H9 (cell line): ENCODE results near the gene CSNK2A2. TPM values are rescaled to one million over a fixed set of nuclear protein-coding genes. Genes with fewer than 3 reads are reported as not detected.
A peak's percentile ranks its signal among the peaks of the same experiment; 100 is the strongest.

Source experiments
- DNase-seq: peaks from one replicate; pipeline ENCODE4 v3.0.0-alpha.2; 2017
- H2AFZ ChIP-seq: one replicate; pipeline ENCODE4 v1.6.1; 2013; ENCODE audit warnings: mild to moderate bottlenecking, low read length, control low read depth, moderate library complexity
- H2AK5ac ChIP-seq: 2 replicates; pipeline ENCODE4 v1.6.1; 2013; ENCODE audit warnings: low read length, control low read depth, mixed read lengths; ENCODE audit not compliant: insufficient read length
- H2BK120ac ChIP-seq: one replicate; pipeline ENCODE4 v1.6.1; 2013; ENCODE audit warnings: low read depth, mild to moderate bottlenecking, low read length, control low read depth, inconsistent platforms; ENCODE audit not compliant: poor library complexity, severe bottlenecking
- H2BK12ac ChIP-seq: 2 replicates; pipeline ENCODE4 v1.6.1; 2013; ENCODE audit warnings: low read length, control low read depth, mixed read lengths, low read depth; ENCODE audit not compliant: insufficient read length
- H2BK15ac ChIP-seq: 2 replicates; pipeline ENCODE4 v1.6.1; 2013; ENCODE audit warnings: low read depth, low read length, control low read depth
- H2BK20ac ChIP-seq: one replicate; pipeline ENCODE4 v1.6.1; 2013; ENCODE audit warnings: low read depth, mild to moderate bottlenecking, low read length, control low read depth, inconsistent platforms; ENCODE audit not compliant: poor library complexity, severe bottlenecking
- H2BK5ac ChIP-seq: 2 replicates; pipeline ENCODE4 v1.6.1; 2013; ENCODE audit warnings: low read length, control low read depth, mixed read lengths; ENCODE audit not compliant: insufficient read length
- H3K14ac ChIP-seq: 2 replicates; pipeline ENCODE4 v1.6.1; 2013; ENCODE audit warnings: low read length, control low read depth; ENCODE audit not compliant: insufficient read depth
- H3K18ac ChIP-seq: 2 replicates; pipeline ENCODE4 v1.6.1; 2013; ENCODE audit warnings: low read depth, mild to moderate bottlenecking, mixed read lengths, low read length, control low read depth; ENCODE audit not compliant: insufficient read length
- H3K23ac ChIP-seq: 2 replicates; pipeline ENCODE4 v1.6.1; 2013; ENCODE audit warnings: low read length, control low read depth, mixed read lengths, low read depth; ENCODE audit not compliant: insufficient read length
- H3K23me2 ChIP-seq: 2 replicates; pipeline ENCODE4 v1.6.1; 2013; ENCODE audit warnings: low read depth, mild to moderate bottlenecking, mixed read lengths, low read length, control low read depth; ENCODE audit not compliant: insufficient read length, poor library complexity, severe bottlenecking
- H3K27ac ChIP-seq: 2 replicates; pipeline ENCODE4 v1.5.1; 2013; ENCODE audit warnings: low read length, control low read depth, mixed read lengths, low read depth; ENCODE audit not compliant: insufficient read length
- H3K27me3 ChIP-seq: 2 replicates; pipeline ENCODE4 v1.6.1; 2013; ENCODE audit warnings: low read length, control low read depth, inconsistent platforms; ENCODE audit not compliant: insufficient read depth
- H3K4ac ChIP-seq: 2 replicates; pipeline ENCODE4 v1.6.1; 2013; ENCODE audit warnings: low read depth, mild to moderate bottlenecking, control low read depth, inconsistent platforms, low read length, moderate library complexity
- H3K4me1 ChIP-seq: 2 replicates; pipeline ENCODE4 v1.6.1; 2013; ENCODE audit warnings: low read length, control low read depth, inconsistent platforms; ENCODE audit not compliant: insufficient read depth
- H3K4me2 ChIP-seq: 2 replicates; pipeline ENCODE4 v1.6.1; 2013; ENCODE audit warnings: low read length, control low read depth, mixed read lengths; ENCODE audit not compliant: insufficient read length, insufficient read depth
- H3K56ac ChIP-seq: 2 replicates; pipeline ENCODE4 v1.6.1; 2013; ENCODE audit warnings: low read depth, mild to moderate bottlenecking, mixed read lengths, low read length, control low read depth; ENCODE audit not compliant: insufficient read length
- H3K79me1 ChIP-seq: 2 replicates; pipeline ENCODE4 v1.6.1; 2013; ENCODE audit warnings: low read depth, mild to moderate bottlenecking, moderate library complexity, low read length, control low read depth, inconsistent platforms; ENCODE audit not compliant: insufficient read depth, poor library complexity, severe bottlenecking
- H3K79me2 ChIP-seq: 2 replicates; pipeline ENCODE4 v1.6.1; 2013; ENCODE audit warnings: low read length, control low read depth, inconsistent platforms; ENCODE audit not compliant: insufficient read depth
- H3K9ac ChIP-seq: 2 replicates; pipeline ENCODE4 v1.6.1; 2013; ENCODE audit warnings: low read length, control low read depth, mixed read lengths; ENCODE audit not compliant: insufficient read length; ENCODE audit errors: extremely low read depth
- H3K9me3 ChIP-seq: one replicate; pipeline ENCODE4 v1.6.1; 2013; ENCODE audit warnings: low read depth, low read length, inconsistent platforms; ENCODE audit not compliant: control insufficient read depth
- H3T11ph ChIP-seq: one replicate; pipeline ENCODE4 v1.6.1; 2013; ENCODE audit warnings: mild to moderate bottlenecking, low read length, control low read depth, inconsistent platforms
- H4K20me1 ChIP-seq: one replicate; pipeline ENCODE4 v1.6.1; 2013; ENCODE audit not compliant: control insufficient read depth, insufficient read length, insufficient read depth
- H4K5ac ChIP-seq: 2 replicates; pipeline ENCODE4 v1.6.1; 2013; ENCODE audit warnings: low read depth, mild to moderate bottlenecking, mixed read lengths, low read length, control low read depth; ENCODE audit not compliant: insufficient read length
- H4K8ac ChIP-seq: replicated peaks from 2 replicates; pipeline ENCODE4 v1.6.1; 2013; ENCODE audit warnings: low read length, control low read depth, mixed read lengths, low read depth; ENCODE audit not compliant: insufficient read length
- H4K91ac ChIP-seq: 2 replicates; pipeline ENCODE4 v1.6.1; 2013; ENCODE audit warnings: low read depth, mild to moderate bottlenecking, moderate library complexity, mixed read lengths, low read length, control low read depth; ENCODE audit not compliant: insufficient read length
- H3K27ac Mint-ChIP-seq, 3 experiments: 2 replicates in 2 of 3; 3 replicates in 1 of 3; pipeline ENCODE4 v1.8.0; 2020 to 2021; ENCODE audit warnings: mixed read lengths in 3 of 3, mild to moderate bottlenecking in 1 of 3, moderate library complexity in 1 of 3
- H3K27me3 Mint-ChIP-seq: 2 replicates; pipeline ENCODE4 v1.8.0; 2021; ENCODE audit warnings: low read depth, mild to moderate bottlenecking, moderate library complexity, mixed read lengths
- H3K36me3 Mint-ChIP-seq, 3 experiments: 2 replicates in 2 of 3; 3 replicates in 1 of 3; pipeline ENCODE4 v1.8.0; 2020 to 2021; ENCODE audit warnings: low read depth in 3 of 3, mixed read lengths in 3 of 3; ENCODE audit not compliant: insufficient read depth in 1 of 3
- H3K4me1 Mint-ChIP-seq, 2 experiments: 2 replicates each; pipeline ENCODE4 v1.8.0; 2020; ENCODE audit warnings: mixed read lengths in 2 of 2
- H3K4me3 Mint-ChIP-seq, 2 experiments: 2 replicates in 1 of 2; 3 replicates in 1 of 2; pipeline ENCODE4 v1.8.0; 2020 to 2021; ENCODE audit warnings: mild to moderate bottlenecking in 2 of 2, mixed read lengths in 2 of 2, moderate library complexity in 1 of 2
- H3K9me3 Mint-ChIP-seq, 2 experiments: 2 replicates in 1 of 2; 3 replicates in 1 of 2; pipeline ENCODE4 v1.8.0; 2020; ENCODE audit warnings: mild to moderate bottlenecking in 2 of 2, mixed read lengths in 2 of 2, moderate library complexity in 1 of 2
- WGBS: extraction: QIAGEN DNeasy Blood & Tissue Kit; methylation state at CpG from one replicate; pipeline ENCODE4 v1.1.7; 2013; ENCODE audit warnings: missing lambda C conversion rate, low lambda C conversion rate, mixed read lengths; ENCODE audit not compliant: insufficient read length; ENCODE audit errors: extremely low coverage; 5-methylcytosine and 5-hydroxymethylcytosine counted together
- total RNA-seq: library from RNA; stranded (reverse); gene quantifications from 2 replicates; pipeline ENCODE4 v1.2.1, GENCODE V29; 2021
- TF ChIP-seq, protein P1 (sequence below): fragments of 200-600 bp; sonication (generic); conservative IDR thresholded peaks from 3 replicates; pipeline ENCODE4 v1.8.0; 2021; ENCODE audit warnings: antibody characterized with exemption, mild to moderate bottlenecking

The CSNK2A2 gene
- total RNA-seq, 1 experiment from 2014 or later, result 134 TPM

DNA sequence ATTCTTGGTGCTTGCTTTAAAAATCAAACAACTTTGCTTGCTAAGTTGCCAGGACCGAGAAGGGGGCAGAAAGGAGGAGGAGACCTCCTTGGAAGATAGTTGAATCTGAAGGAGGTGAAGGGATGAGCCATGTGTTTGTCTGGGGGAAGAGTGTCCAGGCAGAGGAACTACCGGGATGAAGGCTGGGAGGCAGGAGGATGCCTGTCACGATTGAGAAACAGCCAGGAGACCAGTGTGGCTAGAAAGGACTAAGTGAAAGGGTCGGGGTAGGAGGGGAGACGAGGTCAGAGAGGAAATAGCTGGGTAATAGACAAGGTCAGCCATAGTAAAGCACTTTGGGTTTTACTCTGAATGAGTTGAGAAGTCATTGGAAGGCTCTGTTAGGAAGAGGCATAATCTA, 38.9 kb upstream of the CSNK2A2 start:
- Histone ChIP-seq H3K56ac (no peak overlapping the region), H3K23ac (no peak overlapping the region), H3K27me3 (no peaks in the 10 kb centered on the region), H2BK120ac (no peak overlapping the region), H3K9me3 (no peaks in the 10 kb centered on the region), H2BK15ac (no peak overlapping the region), H4K20me1 (no peaks in the 10 kb centered on the region), H3K4me2 (peak overlapping the region; percentile 67), H2AK5ac (no peak overlapping the region), H4K5ac (no peak overlapping the region), H4K91ac (no peak overlapping the region), H2BK5ac (no peak overlapping the region), H2AFZ (peak overlapping the region; percentile 63), H4K8ac (no peak overlapping the region), H3K27ac (no peak overlapping the region), H3K79me2 (no peaks in the 10 kb centered on the region), H3K9ac (no peak overlapping the region), H3K79me1 (no peaks in the 10 kb centered on the region), H3K18ac (no peak overlapping the region), H3K4me1 (no peaks in the 10 kb centered on the region), H3K23me2 (peaks cover 8% of the 10 kb centered on the region), H2BK20ac (no peak overlapping the region), H3T11ph (no peak overlapping the region), H2BK12ac (no peak overlapping the region), H3K4ac (no peak overlapping the region), H3K14ac (no peak overlapping the region)
- no CpG with 5 or more reads among the region's 5 CpGs for WGBS
- H3K4me1 Mint-ChIP-seq, result peaks cover 26 to 29% of the 10 kb centered on the region in 2 experiments
- TF ChIP-seq, protein P1, sequence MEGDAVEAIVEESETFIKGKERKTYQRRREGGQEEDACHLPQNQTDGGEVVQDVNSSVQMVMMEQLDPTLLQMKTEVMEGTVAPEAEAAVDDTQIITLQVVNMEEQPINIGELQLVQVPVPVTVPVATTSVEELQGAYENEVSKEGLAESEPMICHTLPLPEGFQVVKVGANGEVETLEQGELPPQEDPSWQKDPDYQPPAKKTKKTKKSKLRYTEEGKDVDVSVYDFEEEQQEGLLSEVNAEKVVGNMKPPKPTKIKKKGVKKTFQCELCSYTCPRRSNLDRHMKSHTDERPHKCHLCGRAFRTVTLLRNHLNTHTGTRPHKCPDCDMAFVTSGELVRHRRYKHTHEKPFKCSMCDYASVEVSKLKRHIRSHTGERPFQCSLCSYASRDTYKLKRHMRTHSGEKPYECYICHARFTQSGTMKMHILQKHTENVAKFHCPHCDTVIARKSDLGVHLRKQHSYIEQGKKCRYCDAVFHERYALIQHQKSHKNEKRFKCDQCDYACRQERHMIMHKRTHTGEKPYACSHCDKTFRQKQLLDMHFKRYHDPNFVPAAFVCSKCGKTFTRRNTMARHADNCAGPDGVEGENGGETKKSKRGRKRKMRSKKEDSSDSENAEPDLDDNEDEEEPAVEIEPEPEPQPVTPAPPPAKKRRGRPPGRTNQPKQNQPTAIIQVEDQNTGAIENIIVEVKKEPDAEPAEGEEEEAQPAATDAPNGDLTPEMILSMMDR, result no peak
- H3K27me3 Mint-ChIP-seq, result peaks cover 7% of the 10 kb centered on the region
- DNase-seq, result peak; percentile 41
- peak overlapping the region; percentile 18 to 51 (median 50); a peak in 5 of 7 replicates for H3K27ac Mint-ChIP-seq
- H3K4me3 Mint-ChIP-seq, result peak overlapping the region; percentile 88 to 94
- H3K36me3 Mint-ChIP-seq, result no peaks in the 10 kb centered on the region
- H3K9me3 Mint-ChIP-seq, result no peaks in the 10 kb centered on the region; a peak in 1 of 5 replicates
